ENCODE measurements around the gene INPP5D. TPM values are rescaled to one million over a fixed set of nuclear protein-coding genes. Genes with fewer than 3 reads are reported as not detected.

INPP5D gene
- total RNA-seq, 1 experiment from 2014 or later: 17.2 TPM

- peaks cover 16% of the 10 kb centered on the region for H3K4me1 Mint-ChIP-seq
- no peaks in the 10 kb centered on the region for H3K27me3 Mint-ChIP-seq (ENCODE audit: low read depth)
- CTCF ChIA-PET: interaction anchor here (0.6 to 1.4 kb wide), 4 partner anchors 10 to 178 kb away, joined by 3 to 4 read pairs (median 4); no protein-coding TSS in a partner anchor
- H3K9me3 Mint-ChIP-seq: no peaks in the 10 kb centered on the region
- H3K4me3 Mint-ChIP-seq: no peak overlapping the region
- H3K36me3 Mint-ChIP-seq: no peaks in the 10 kb centered on the region
- DNase-seq (ENCODE audit: low spot score) (no peak), ATAC-seq (no peak)
- POLR2A ChIA-PET: no interaction called here
- H3K27ac Mint-ChIP-seq: no peak overlapping the region
- TF ChIP-seq GABPB1 (CRISPR knock-in tag; IDR thresholded peaks at IDR 0.05) (no peak), ATF6 (CRISPR knock-in tag; IDR thresholded peaks at IDR 0.05) (no peak), HMGXB4 (CRISPR knock-in tag; IDR thresholded peaks at IDR 0.05) (no peak), ZSCAN18 (CRISPR knock-in tag; IDR thresholded peaks at IDR 0.05) (no peak), NR1H2 (CRISPR knock-in tag; IDR thresholded peaks at IDR 0.05) (no peak), ZNF416 (CRISPR knock-in tag; IDR thresholded peaks at IDR 0.05) (no peak), RELA (CRISPR knock-in tag; IDR thresholded peaks at IDR 0.05; ENCODE audit: borderline replicate concordance) (no peak), ZNF232 (CRISPR knock-in tag; IDR thresholded peaks at IDR 0.05) (no peak), USF1 (CRISPR knock-in tag; IDR thresholded peaks at IDR 0.05) (no peak), HMGA2 (CRISPR knock-in tag; IDR thresholded peaks at IDR 0.05) (no peak), ARID4B (CRISPR knock-in tag; IDR thresholded peaks at IDR 0.05; ENCODE audit: borderline replicate concordance) (no peak), IRF2 (CRISPR knock-in tag; IDR thresholded peaks at IDR 0.05; ENCODE audit: borderline replicate concordance, low read depth) (no peak), AR (CRISPR knock-in tag; IDR thresholded peaks at IDR 0.05) (no peak), ZNF281 (CRISPR knock-in tag; IDR thresholded peaks at IDR 0.05) (no peak), ELF4 (CRISPR knock-in tag; IDR thresholded peaks at IDR 0.05; ENCODE audit: low read depth) (no peak), CREB1 (CRISPR knock-in tag; IDR thresholded peaks at IDR 0.05) (no peak), RORB (CRISPR knock-in tag; IDR thresholded peaks at IDR 0.05) (no peak), CBFB (CRISPR knock-in tag; IDR thresholded peaks at IDR 0.05; ENCODE audit: low read depth) (no peak), E2F1 (CRISPR knock-in tag; IDR thresholded peaks at IDR 0.05) (no peak)
These were observed 4.5 kb downstream of the INPP5D start for GRCh38 chr2:233064530-233065199.

Measured in WTC11 (cell line).